ENCODE measurements around the gene LRRFIP2.

Gene LRRFIP2

GRCh38 chr3:37075955-37076354 lies 98.4 kb downstream of the LRRFIP2 start:
- Histone ChIP-seq H3K27ac (ENCODE audit: extremely low read depth, low read depth, low read length) (no peak overlapping the region), H3K4me3 (ENCODE audit: low read depth, low read length) (no peak overlapping the region), H3K4me1 (ENCODE audit: control insufficient read depth, insufficient read depth, low read length) (peaks cover 13% of the 10 kb centered on the region), H3K36me3 (ENCODE audit: control insufficient read depth in 2 of 2, insufficient read depth in 1 of 2, low read length in 2 of 2) (peaks cover 0 to 18% of the 10 kb centered on the region in 2 experiments; a peak in 2 of 3 replicates), H3K9me3 (ENCODE audit: control insufficient read depth, insufficient read depth, low read depth, low read length) (no peaks in the 10 kb centered on the region)
- ChIA-PET CTCF (no interaction called here), POLR2A (no interaction called here)
- no peak for TF ChIP-seq ZNF391 (tag by site-specific recombination; IDR thresholded peaks at IDR 0.05; ENCODE audit: borderline replicate concordance, low read depth)
- TF ChIP-seq, protein P1, sequence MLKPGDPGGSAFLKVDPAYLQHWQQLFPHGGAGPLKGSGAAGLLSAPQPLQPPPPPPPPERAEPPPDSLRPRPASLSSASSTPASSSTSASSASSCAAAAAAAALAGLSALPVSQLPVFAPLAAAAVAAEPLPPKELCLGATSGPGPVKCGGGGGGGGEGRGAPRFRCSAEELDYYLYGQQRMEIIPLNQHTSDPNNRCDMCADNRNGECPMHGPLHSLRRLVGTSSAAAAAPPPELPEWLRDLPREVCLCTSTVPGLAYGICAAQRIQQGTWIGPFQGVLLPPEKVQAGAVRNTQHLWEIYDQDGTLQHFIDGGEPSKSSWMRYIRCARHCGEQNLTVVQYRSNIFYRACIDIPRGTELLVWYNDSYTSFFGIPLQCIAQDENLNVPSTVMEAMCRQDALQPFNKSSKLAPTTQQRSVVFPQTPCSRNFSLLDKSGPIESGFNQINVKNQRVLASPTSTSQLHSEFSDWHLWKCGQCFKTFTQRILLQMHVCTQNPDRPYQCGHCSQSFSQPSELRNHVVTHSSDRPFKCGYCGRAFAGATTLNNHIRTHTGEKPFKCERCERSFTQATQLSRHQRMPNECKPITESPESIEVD (tag by site-specific recombination; IDR thresholded peaks at IDR 0.05): no peak
- no peak for TF ChIP-seq ZBTB21 (tag by site-specific recombination; IDR thresholded peaks at IDR 0.05)

GRCh38 chr3:37074178-37074577 lies 100.2 kb downstream of the LRRFIP2 start:
- ChIA-PET CTCF (no interaction called here), POLR2A (no interaction called here)
- H3K27ac ChIP-seq (ENCODE audit: extremely low read depth, low read depth, low read length): no peak overlapping the region
- peaks cover 0 to 19% of the 10 kb centered on the region in 2 experiments; a peak in 2 of 3 replicates for H3K36me3 ChIP-seq (ENCODE audit: control insufficient read depth in 2 of 2, insufficient read depth in 1 of 2, low read length in 2 of 2)
- H3K4me3 ChIP-seq (ENCODE audit: low read depth, low read length): no peak overlapping the region
- no peaks in the 10 kb centered on the region for H3K9me3 ChIP-seq (ENCODE audit: control insufficient read depth, insufficient read depth, low read depth, low read length)
- TF ChIP-seq, protein P2, sequence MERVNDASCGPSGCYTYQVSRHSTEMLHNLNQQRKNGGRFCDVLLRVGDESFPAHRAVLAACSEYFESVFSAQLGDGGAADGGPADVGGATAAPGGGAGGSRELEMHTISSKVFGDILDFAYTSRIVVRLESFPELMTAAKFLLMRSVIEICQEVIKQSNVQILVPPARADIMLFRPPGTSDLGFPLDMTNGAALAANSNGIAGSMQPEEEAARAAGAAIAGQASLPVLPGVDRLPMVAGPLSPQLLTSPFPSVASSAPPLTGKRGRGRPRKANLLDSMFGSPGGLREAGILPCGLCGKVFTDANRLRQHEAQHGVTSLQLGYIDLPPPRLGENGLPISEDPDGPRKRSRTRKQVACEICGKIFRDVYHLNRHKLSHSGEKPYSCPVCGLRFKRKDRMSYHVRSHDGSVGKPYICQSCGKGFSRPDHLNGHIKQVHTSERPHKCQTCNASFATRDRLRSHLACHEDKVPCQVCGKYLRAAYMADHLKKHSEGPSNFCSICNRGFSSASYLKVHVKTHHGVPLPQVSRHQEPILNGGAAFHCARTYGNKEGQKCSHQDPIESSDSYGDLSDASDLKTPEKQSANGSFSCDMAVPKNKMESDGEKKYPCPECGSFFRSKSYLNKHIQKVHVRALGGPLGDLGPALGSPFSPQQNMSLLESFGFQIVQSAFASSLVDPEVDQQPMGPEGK (tag by site-specific recombination; IDR thresholded peaks at IDR 0.05): no peak
- TF ChIP-seq, protein P3, sequence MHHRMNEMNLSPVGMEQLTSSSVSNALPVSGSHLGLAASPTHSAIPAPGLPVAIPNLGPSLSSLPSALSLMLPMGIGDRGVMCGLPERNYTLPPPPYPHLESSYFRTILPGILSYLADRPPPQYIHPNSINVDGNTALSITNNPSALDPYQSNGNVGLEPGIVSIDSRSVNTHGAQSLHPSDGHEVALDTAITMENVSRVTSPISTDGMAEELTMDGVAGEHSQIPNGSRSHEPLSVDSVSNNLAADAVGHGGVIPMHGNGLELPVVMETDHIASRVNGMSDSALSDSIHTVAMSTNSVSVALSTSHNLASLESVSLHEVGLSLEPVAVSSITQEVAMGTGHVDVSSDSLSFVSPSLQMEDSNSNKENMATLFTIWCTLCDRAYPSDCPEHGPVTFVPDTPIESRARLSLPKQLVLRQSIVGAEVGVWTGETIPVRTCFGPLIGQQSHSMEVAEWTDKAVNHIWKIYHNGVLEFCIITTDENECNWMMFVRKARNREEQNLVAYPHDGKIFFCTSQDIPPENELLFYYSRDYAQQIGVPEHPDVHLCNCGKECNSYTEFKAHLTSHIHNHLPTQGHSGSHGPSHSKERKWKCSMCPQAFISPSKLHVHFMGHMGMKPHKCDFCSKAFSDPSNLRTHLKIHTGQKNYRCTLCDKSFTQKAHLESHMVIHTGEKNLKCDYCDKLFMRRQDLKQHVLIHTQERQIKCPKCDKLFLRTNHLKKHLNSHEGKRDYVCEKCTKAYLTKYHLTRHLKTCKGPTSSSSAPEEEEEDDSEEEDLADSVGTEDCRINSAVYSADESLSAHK (tag by site-specific recombination; IDR thresholded peaks at IDR 0.05): no peak
- TF ChIP-seq ZNF391 (tag by site-specific recombination; IDR thresholded peaks at IDR 0.05; ENCODE audit: borderline replicate concordance, low read depth) (no peak), TCF7L2 (IDR thresholded peaks at IDR 0.05; ENCODE audit: borderline replicate concordance, low read depth, low read length) (no peak), ZNF155 (tag by site-specific recombination; IDR thresholded peaks at IDR 0.05) (no peak), ZNF404 (tag by site-specific recombination; IDR thresholded peaks at IDR 0.05) (no peak), ZFP41 (tag by site-specific recombination; IDR thresholded peaks at IDR 0.05; ENCODE audit: borderline replicate concordance) (no peak), KLF1 (tag by site-specific recombination; IDR thresholded peaks at IDR 0.05) (no peak), ZNF530 (tag by site-specific recombination; IDR thresholded peaks at IDR 0.05; ENCODE audit: low read depth) (no peak), ZNF747 (tag by site-specific recombination; IDR thresholded peaks at IDR 0.05) (no peak), ZNF157 (tag by site-specific recombination; IDR thresholded peaks at IDR 0.05) (no peak)
- TF ChIP-seq, protein P4, sequence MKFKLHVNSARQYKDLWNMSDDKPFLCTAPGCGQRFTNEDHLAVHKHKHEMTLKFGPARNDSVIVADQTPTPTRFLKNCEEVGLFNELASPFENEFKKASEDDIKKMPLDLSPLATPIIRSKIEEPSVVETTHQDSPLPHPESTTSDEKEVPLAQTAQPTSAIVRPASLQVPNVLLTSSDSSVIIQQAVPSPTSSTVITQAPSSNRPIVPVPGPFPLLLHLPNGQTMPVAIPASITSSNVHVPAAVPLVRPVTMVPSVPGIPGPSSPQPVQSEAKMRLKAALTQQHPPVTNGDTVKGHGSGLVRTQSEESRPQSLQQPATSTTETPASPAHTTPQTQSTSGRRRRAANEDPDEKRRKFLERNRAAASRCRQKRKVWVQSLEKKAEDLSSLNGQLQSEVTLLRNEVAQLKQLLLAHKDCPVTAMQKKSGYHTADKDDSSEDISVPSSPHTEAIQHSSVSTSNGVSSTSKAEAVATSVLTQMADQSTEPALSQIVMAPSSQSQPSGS (tag by site-specific recombination; IDR thresholded peaks at IDR 0.05; ENCODE audit: low read depth): no peak
- peaks cover 13% of the 10 kb centered on the region for H3K4me1 ChIP-seq (ENCODE audit: control insufficient read depth, insufficient read depth, low read length)

All from HEK293 (cell line).